HG03432 (cell line): ENCODE results near the gene CDH11.

Source experiments
- ATAC-seq: cut with Tn5 transposase; IDR thresholded peaks from one replicate; pipeline ENCODE4 v1.9.1; 2021; ENCODE audit warnings: mild to moderate bottlenecking, moderate library complexity; ENCODE audit not compliant: unreplicated experiment

Gene CDH11

GRCh38 chr16:65117811-65118448 lies 3.9 kb downstream of the CDH11 start:
- ATAC-seq = peak; percentile 85

GRCh38 chr16:65116818-65117430 lies 4.9 kb downstream of the CDH11 start:
- ATAC-seq = no peak

- ATAC-seq = no peak
Measured at GRCh38 chr16:65116216-65116615, 5.6 kb downstream of the CDH11 start.

- no peak for ATAC-seq
Measured at GRCh38 chr16:65114527-65114926, 7.3 kb downstream of the CDH11 start.

- ATAC-seq = no peak
Measured at GRCh38 chr16:65113441-65113840, 8.4 kb downstream of the CDH11 start.

- ATAC-seq = no peak
Measured at GRCh38 chr16:65111306-65111705, 10.6 kb downstream of the CDH11 start.

- no peak for ATAC-seq
Measured at GRCh38 chr16:65106757-65107156, 15.1 kb downstream of the CDH11 start.

GRCh38 chr16:65105171-65105570 lies 16.7 kb downstream of the CDH11 start:
- ATAC-seq = no peak

- no peak for ATAC-seq
Measured at GRCh38 chr16:65104471-65104870, 17.4 kb downstream of the CDH11 start.

- ATAC-seq = no peak
Measured at GRCh38 chr16:65102326-65102725, 19.5 kb downstream of the CDH11 start.

GRCh38 chr16:65101009-65101408 lies 20.9 kb downstream of the CDH11 start:
- ATAC-seq = no peak

- ATAC-seq = no peak
Measured at GRCh38 chr16:65099607-65100006, 22.3 kb downstream of the CDH11 start.

GRCh38 chr16:65098916-65099315 lies 22.9 kb downstream of the CDH11 start:
- ATAC-seq = no peak

- ATAC-seq = no peak
Measured at GRCh38 chr16:65097296-65097695, 24.6 kb downstream of the CDH11 start.

GRCh38 chr16:65095906-65096305 lies 26.0 kb downstream of the CDH11 start:
- ATAC-seq = no peak

GRCh38 chr16:65095090-65095728 lies 26.7 kb downstream of the CDH11 start:
- no peak for ATAC-seq

GRCh38 chr16:65094009-65094408 lies 27.9 kb downstream of the CDH11 start:
- no peak for ATAC-seq

GRCh38 chr16:65083164-65083857 lies 38.6 kb downstream of the CDH11 start:
- ATAC-seq = no peak

GRCh38 chr16:65079549-65079948 lies 42.3 kb downstream of the CDH11 start:
- ATAC-seq = no peak

GRCh38 chr16:65077181-65077580 lies 44.7 kb downstream of the CDH11 start:
- no peak for ATAC-seq

- ATAC-seq = no peak
Measured at GRCh38 chr16:65075877-65076276, 46.0 kb downstream of the CDH11 start.
